ENCODE measurements around the gene NDUFA7. TPM values are rescaled to one million over a fixed set of nuclear protein-coding genes. Genes with fewer than 3 reads are reported as not detected.
"Not testable (repeated sequence)": the region's sequence is repeated elsewhere in the genome, so short reads cannot be mapped to it uniquely, and the experiment has no call there.

Gene NDUFA7
- total RNA-seq, 1 experiment from 2014 or later, result 50.2 TPM

DNA sequence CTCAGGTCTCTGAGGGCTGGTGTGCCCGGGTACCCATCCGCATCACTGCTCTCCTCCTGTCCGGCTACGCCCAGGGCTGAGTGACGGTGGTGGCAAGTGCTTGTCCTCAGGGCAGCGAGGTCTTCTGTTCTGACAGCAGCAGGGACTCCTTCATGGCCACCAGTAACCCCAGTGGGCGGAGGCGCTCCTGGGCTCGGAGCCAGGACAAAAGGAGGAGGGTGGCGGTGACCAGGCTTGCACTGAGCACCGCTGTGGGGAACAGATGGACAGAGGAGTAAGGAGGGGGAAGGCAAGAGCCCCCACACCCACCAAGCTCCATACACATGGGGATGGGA is 18.9 kb downstream of the NDUFA7 start:
- no TSS peak for BruUV-seq (replicated peaks)
- no peak overlapping the region for H3K27ac Mint-ChIP-seq (ENCODE audit: unreplicated experiment)
- Histone ChIP-seq H3K27me3 (replicated peaks; ENCODE audit: control insufficient read depth, insufficient read depth, low read length) (no peaks in the 10 kb centered on the region), H3K4me1 (no peaks in the 10 kb centered on the region), H3K9me3 (no peaks in the 10 kb centered on the region), H3K36me3 (ENCODE audit: control insufficient read depth, insufficient read depth, low read length) (no peaks in the 10 kb centered on the region), H3K4me3 (ENCODE audit: low read depth, low read length) (no peak overlapping the region)
- ChIA-PET CTCF (no interaction called here), POLR2A (no interaction called here)
- H3K36me3 Mint-ChIP-seq (ENCODE audit: insufficient read depth, unreplicated experiment), result peaks cover 4% of the 10 kb centered on the region
- peak in 1 of 2 experiments; percentile 22 for DNase-seq
- no peaks in the 10 kb centered on the region for H3K9me3 Mint-ChIP-seq (ENCODE audit: unreplicated experiment)
- H3K27me3 Mint-ChIP-seq (ENCODE audit: insufficient read depth, unreplicated experiment), result no peaks in the 10 kb centered on the region
- TF ChIP-seq, protein P1, sequence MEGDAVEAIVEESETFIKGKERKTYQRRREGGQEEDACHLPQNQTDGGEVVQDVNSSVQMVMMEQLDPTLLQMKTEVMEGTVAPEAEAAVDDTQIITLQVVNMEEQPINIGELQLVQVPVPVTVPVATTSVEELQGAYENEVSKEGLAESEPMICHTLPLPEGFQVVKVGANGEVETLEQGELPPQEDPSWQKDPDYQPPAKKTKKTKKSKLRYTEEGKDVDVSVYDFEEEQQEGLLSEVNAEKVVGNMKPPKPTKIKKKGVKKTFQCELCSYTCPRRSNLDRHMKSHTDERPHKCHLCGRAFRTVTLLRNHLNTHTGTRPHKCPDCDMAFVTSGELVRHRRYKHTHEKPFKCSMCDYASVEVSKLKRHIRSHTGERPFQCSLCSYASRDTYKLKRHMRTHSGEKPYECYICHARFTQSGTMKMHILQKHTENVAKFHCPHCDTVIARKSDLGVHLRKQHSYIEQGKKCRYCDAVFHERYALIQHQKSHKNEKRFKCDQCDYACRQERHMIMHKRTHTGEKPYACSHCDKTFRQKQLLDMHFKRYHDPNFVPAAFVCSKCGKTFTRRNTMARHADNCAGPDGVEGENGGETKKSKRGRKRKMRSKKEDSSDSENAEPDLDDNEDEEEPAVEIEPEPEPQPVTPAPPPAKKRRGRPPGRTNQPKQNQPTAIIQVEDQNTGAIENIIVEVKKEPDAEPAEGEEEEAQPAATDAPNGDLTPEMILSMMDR (IDR thresholded peaks at IDR 0.05; ENCODE audit: insufficient read depth in 1 of 2, low read depth in 1 of 2, low read length in 1 of 2, severe bottlenecking in 1 of 2, unreplicated experiment in 1 of 2), result no peak
- H3K4me3 Mint-ChIP-seq (ENCODE audit: unreplicated experiment), result no peak overlapping the region
- intact Hi-C loops (cut with micrococcal nuclease; ENCODE audit: unreplicated experiment), result no loop called here
- H3K4me1 Mint-ChIP-seq (ENCODE audit: low read depth, unreplicated experiment), result peaks cover 11% of the 10 kb centered on the region

- DNase-seq; H3K9me3 ChIP-seq; intact Hi-C loops (cut with micrococcal nuclease; ENCODE audit: unreplicated experiment); H3K4me1 ChIP-seq; H3K4me3 ChIP-seq (ENCODE audit: low read depth, low read length); H3K36me3 Mint-ChIP-seq (ENCODE audit: insufficient read depth, unreplicated experiment); H3K36me3 ChIP-seq (ENCODE audit: control insufficient read depth, insufficient read depth, low read length); H3K27me3 Mint-ChIP-seq (ENCODE audit: insufficient read depth, unreplicated experiment); CTCF ChIA-PET; H3K27me3 ChIP-seq (replicated peaks; ENCODE audit: control insufficient read depth, insufficient read depth, low read length); POLR2A ChIA-PET; H3K9me3 Mint-ChIP-seq (ENCODE audit: unreplicated experiment); H3K4me3 Mint-ChIP-seq (ENCODE audit: unreplicated experiment); H3K27ac Mint-ChIP-seq (ENCODE audit: unreplicated experiment); H3K4me1 Mint-ChIP-seq (ENCODE audit: low read depth, unreplicated experiment); BruUV-seq (replicated peaks): not testable (repeated sequence)
Observed at GRCh38 chr19:8291337-8291736, 29.8 kb downstream of the NDUFA7 start.

- CTCF ChIA-PET; BruUV-seq (replicated peaks); H3K9me3 Mint-ChIP-seq (ENCODE audit: unreplicated experiment): not testable (repeated sequence)
Observed at GRCh38 chr19:8276508-8276907, 44.7 kb downstream of the NDUFA7 start.

DNA sequence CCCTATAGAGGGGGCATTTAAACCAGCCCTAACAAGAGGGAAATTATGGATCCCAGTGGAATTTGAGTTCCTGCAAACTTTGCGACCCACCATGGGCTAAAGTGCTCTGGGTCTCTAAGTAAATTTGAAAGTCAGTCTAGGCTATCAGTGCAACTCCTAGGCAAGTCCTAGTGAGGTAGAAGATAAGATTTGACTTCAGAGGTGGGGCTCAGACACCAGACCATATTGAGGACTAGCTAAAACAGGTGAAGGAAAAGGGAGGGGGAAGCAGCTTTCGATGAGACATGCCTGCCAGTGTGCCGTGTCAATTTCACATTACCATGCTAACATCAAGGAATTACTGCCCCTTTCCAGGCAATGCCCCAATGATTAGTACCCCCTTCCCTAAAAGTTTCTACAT is 51.5 kb downstream of the NDUFA7 start:
- CTCF ChIA-PET, result no interaction called here
- Mint-ChIP-seq H3K36me3 (ENCODE audit: insufficient read depth, unreplicated experiment) (peaks cover 6% of the 10 kb centered on the region), H3K4me3 (ENCODE audit: unreplicated experiment) (peak overlapping the region; percentile 64), H3K27me3 (ENCODE audit: insufficient read depth, unreplicated experiment) (no peaks in the 10 kb centered on the region), H3K4me1 (ENCODE audit: low read depth, unreplicated experiment) (no peaks in the 10 kb centered on the region), H3K27ac (ENCODE audit: unreplicated experiment) (no peak overlapping the region), H3K9me3 (ENCODE audit: unreplicated experiment) (no peaks in the 10 kb centered on the region)
- TF ChIP-seq, protein P1 (IDR thresholded peaks at IDR 0.05; ENCODE audit: insufficient read depth in 1 of 2, low read depth in 1 of 2, low read length in 1 of 2, severe bottlenecking in 1 of 2, unreplicated experiment in 1 of 2), result no peak
- BruUV-seq (replicated peaks), result no TSS peak
- DNase-seq, result no peak
- intact Hi-C loops (cut with micrococcal nuclease; ENCODE audit: unreplicated experiment), result loop anchor here (5.0 kb wide), 1 partner anchor 128 kb away; no protein-coding TSS in a partner anchor
- no peaks in the 10 kb centered on the region for H3K27me3 ChIP-seq (replicated peaks; ENCODE audit: control insufficient read depth, insufficient read depth, low read length)
- no peaks in the 10 kb centered on the region for H3K36me3 ChIP-seq (ENCODE audit: control insufficient read depth, insufficient read depth, low read length)
- H3K4me3 ChIP-seq (ENCODE audit: low read depth, low read length), result no peak overlapping the region
- no peaks in the 10 kb centered on the region for H3K9me3 ChIP-seq
- POLR2A ChIA-PET, result no interaction called here
- H3K4me1 ChIP-seq, result peaks cover 4% of the 10 kb centered on the region; the same call in 1 of the 2 replicates

More at GRCh38 chr19:8276508-8276907, 44.7 kb downstream of the NDUFA7 start:
- H3K36me3 Mint-ChIP-seq (ENCODE audit: insufficient read depth, unreplicated experiment); H3K4me1 ChIP-seq; H3K27me3 ChIP-seq (replicated peaks; ENCODE audit: control insufficient read depth, insufficient read depth, low read length); H3K4me3 Mint-ChIP-seq (ENCODE audit: unreplicated experiment); H3K4me3 ChIP-seq (ENCODE audit: low read depth, low read length); H3K27me3 Mint-ChIP-seq (ENCODE audit: insufficient read depth, unreplicated experiment); H3K4me1 Mint-ChIP-seq (ENCODE audit: low read depth, unreplicated experiment); DNase-seq; H3K36me3 ChIP-seq (ENCODE audit: control insufficient read depth, insufficient read depth, low read length); H3K27ac Mint-ChIP-seq (ENCODE audit: unreplicated experiment); H3K9me3 ChIP-seq; intact Hi-C loops (cut with micrococcal nuclease; ENCODE audit: unreplicated experiment); POLR2A ChIA-PET: not testable (repeated sequence)

All from Caco-2 (cell line).